ENCODE data around the gene STARD5. TPM values are rescaled to one million over a fixed set of nuclear protein-coding genes. Genes with fewer than 3 reads are reported as not detected.

The STARD5 gene
- total and polyA plus RNA-seq, 2 of the 4 experiments (the other 2 are of a cell fraction): 5.0 to 22.8 TPM

- no peaks in the 10 kb centered on the region for H3K79me1 ChIP-seq (ENCODE audit: low read depth in 1 of 2, low read length in 2 of 2)
- H3K36me3 ChIP-seq (ENCODE audit: control insufficient read depth, insufficient read depth, low read length): peaks cover 23% of the 10 kb centered on the region; the same call in 1 of the 2 replicates
- no peak overlapping the region for H4K5ac ChIP-seq (ENCODE audit: low read depth, low read length)
- H4K8ac ChIP-seq (ENCODE audit: low read depth in 2 of 2, low read length in 2 of 2): no peak overlapping the region
- no peak overlapping the region for H3K4me3 ChIP-seq (ENCODE audit: insufficient read depth, low read depth, low read length)
- no peak overlapping the region for H3K18ac ChIP-seq (ENCODE audit: low read depth, low read length)
- H3K9ac ChIP-seq (ENCODE audit: low read depth, low read length): no peak overlapping the region
- no peak overlapping the region for H2AK5ac ChIP-seq (ENCODE audit: low read depth, low read length)
- no peaks in the 10 kb centered on the region for H3K9me3 ChIP-seq (ENCODE audit: control insufficient read depth, insufficient read depth, low read length)
- no peak overlapping the region for H2BK120ac ChIP-seq (ENCODE audit: low read depth, low read length)
- no peak overlapping the region for H3K56ac ChIP-seq (ENCODE audit: extremely low read depth, insufficient read depth, low read length)
- H4K20me1 ChIP-seq (ENCODE audit: insufficient read depth, low read length): no peaks in the 10 kb centered on the region
- H3K4me2 ChIP-seq (ENCODE audit: low read depth, low read length): no peak overlapping the region
- WGBS, 2 experiments (ENCODE audit: extremely low coverage in 2 of 2, insufficient read length in 1 of 2): 89% methylated on average over 7 of the region's 14 CpGs; no CpG with 5 or more reads in 1 of the 2 experiments
- no peak overlapping the region for H2BK15ac ChIP-seq (ENCODE audit: low read depth, low read length)
- intact Hi-C loops (cut with micrococcal nuclease) (no loop called here), in situ Hi-C loops (cut with MboI; ENCODE audit: low sequenced_read_pairs) (no loop called here), dilution Hi-C loops (cut with HindIII; ENCODE audit: low sequenced_read_pairs, unreplicated experiment) (no loop called here)
- H3K14ac ChIP-seq (replicated peaks; ENCODE audit: low read depth, low read length): no peak overlapping the region
- H3K9me1 ChIP-seq (ENCODE audit: insufficient read depth, low read length): peaks cover 8% of the 10 kb centered on the region
- H3K4ac ChIP-seq (ENCODE audit: low read depth, low read length): no peak overlapping the region
- H3K4me1 ChIP-seq (ENCODE audit: control insufficient read depth, insufficient read depth, low read length): peaks cover 2% of the 10 kb centered on the region
- no peak for DNase-seq
- H3K27me3 ChIP-seq (ENCODE audit: control insufficient read depth, insufficient read depth, low read length): no peaks in the 10 kb centered on the region
- no peak overlapping the region for H3K27ac ChIP-seq (ENCODE audit: insufficient read depth, low read length)
- H4K91ac ChIP-seq (ENCODE audit: insufficient read depth, low read depth, low read length): no peak overlapping the region
- H2AFZ ChIP-seq (replicated peaks; ENCODE audit: low read length, poor library complexity): no peak overlapping the region
- no peak overlapping the region for H3K23ac ChIP-seq (ENCODE audit: low read depth, low read length)
- H2BK20ac ChIP-seq (ENCODE audit: low read depth, low read length): no peak overlapping the region
- ChIA-PET POLR2A (ENCODE audit: unreplicated experiment) (no interaction called here), CTCF (no interaction called here)
- ATAC-seq (ENCODE audit: low read depth): no peak
- no TSS peak for BruUV-seq (replicated peaks)
- TF ChIP-seq MXI1 (IDR thresholded peaks at IDR 0.05; ENCODE audit: borderline replicate concordance, low read depth, low read length) (no peak), SMC3 (IDR thresholded peaks at IDR 0.05; ENCODE audit: low read depth, low read length) (no peak), CEBPB (IDR thresholded peaks at IDR 0.05; ENCODE audit: low read depth, low read length) (no peak), RFX5 (IDR thresholded peaks at IDR 0.05; ENCODE audit: low read depth, low read length) (no peak), USF2 (IDR thresholded peaks at IDR 0.05; ENCODE audit: low read depth, low read length) (no peak), RAD21 (IDR thresholded peaks at IDR 0.05; ENCODE audit: low read length) (no peak), FOS (IDR thresholded peaks at IDR 0.05; ENCODE audit: low read depth, low read length) (no peak), CHD1 (IDR thresholded peaks at IDR 0.05; ENCODE audit: low read depth, low read length) (no peak), POLR2A (IDR thresholded peaks at IDR 0.05; ENCODE audit: low read depth, low read length) (no peak), NFE2L2 (IDR thresholded peaks at IDR 0.05; ENCODE audit: low read depth, low read length) (no peak), RCOR1 (IDR thresholded peaks at IDR 0.05; ENCODE audit: insufficient replicate concordance, low read length) (no peak), ELK1 (IDR thresholded peaks at IDR 0.05; ENCODE audit: borderline replicate concordance, low read depth, low read length) (no peak), MAFK (IDR thresholded peaks at IDR 0.05; ENCODE audit: low read depth, low read length) (no peak), MAZ (IDR thresholded peaks at IDR 0.05; ENCODE audit: borderline replicate concordance, low read depth, low read length) (no peak)
- no peak overlapping the region for H2AK9ac ChIP-seq (replicated peaks; ENCODE audit: low read depth, low read length, poor library complexity)
- H2BK5ac ChIP-seq (ENCODE audit: low read depth, low read length, poor library complexity, severe bottlenecking): no peak overlapping the region
Observed at GRCh38 chr15:81299630-81300273, 24.2 kb downstream of the STARD5 start.

Measured in IMR-90 (cell line).